DMS79 (cell line): ENCODE measurements around the gene STARD5.

Source experiments
- DNase-seq: peaks from one replicate; lab custom pipeline; 2025; lab: John Stamatoyannopoulos, UW

Gene STARD5

GRCh38 chr15:81311752-81312464, 12.0 kb downstream of the STARD5 start:
- no peak for DNase-seq

- DNase-seq = no peak
Observed at GRCh38 chr15:81310480-81310879, 13.5 kb downstream of the STARD5 start.

- DNase-seq = no peak
Observed at GRCh38 chr15:81309647-81310450, 14.1 kb downstream of the STARD5 start.

- no peak for DNase-seq
Observed at GRCh38 chr15:81308260-81308659, 15.7 kb downstream of the STARD5 start.

- DNase-seq = no peak
Observed at GRCh38 chr15:81304226-81304625, 19.7 kb downstream of the STARD5 start.

- DNase-seq = no peak
Observed at GRCh38 chr15:81303244-81304225, 20.4 kb downstream of the STARD5 start.

- no peak for DNase-seq
Observed at GRCh38 chr15:81302701-81303109, 21.2 kb downstream of the STARD5 start.

GRCh38 chr15:81301815-81302399, 22.0 kb downstream of the STARD5 start:
- DNase-seq = no peak

- DNase-seq = no peak
Observed at GRCh38 chr15:81301385-81301784, 22.6 kb downstream of the STARD5 start.

- DNase-seq = no peak
Observed at GRCh38 chr15:81299630-81300273, 24.2 kb downstream of the STARD5 start.

GRCh38 chr15:81299156-81299555, 24.8 kb downstream of the STARD5 start:
- no peak for DNase-seq

GRCh38 chr15:81298611-81299010, 25.3 kb downstream of the STARD5 start:
- no peak for DNase-seq

GRCh38 chr15:81297603-81298575, 26.1 kb downstream of the STARD5 start:
- DNase-seq = no peak

GRCh38 chr15:81297147-81297572, 26.8 kb downstream of the STARD5 start:
- no peak for DNase-seq

- DNase-seq = no peak
Observed at GRCh38 chr15:81296673-81297072, 27.3 kb downstream of the STARD5 start.

GRCh38 chr15:81296186-81296585, 27.8 kb downstream of the STARD5 start:
- no peak for DNase-seq

- DNase-seq = no peak
Observed at GRCh38 chr15:81295486-81296121, 28.3 kb downstream of the STARD5 start.

GRCh38 chr15:81294516-81294880, 29.4 kb downstream of the STARD5 start:
- DNase-seq = no peak

GRCh38 chr15:81293728-81294515, 30.0 kb downstream of the STARD5 start:
- DNase-seq = no peak
